Measurements from ENCODE around the gene CCDC158. TPM values are rescaled to one million over a fixed set of nuclear protein-coding genes. Genes with fewer than 3 reads are reported as not detected.

Gene CCDC158
- total and polyA plus RNA-seq, 2 of the 4 experiments (the other 2 are of a cell fraction), result not detected

- H2BK5ac ChIP-seq (ENCODE audit: low read depth, low read length, poor library complexity, severe bottlenecking), result no peak overlapping the region
- BruUV-seq (replicated peaks), result no TSS peak
- H2AK5ac ChIP-seq (ENCODE audit: low read depth, low read length), result no peak overlapping the region
- dilution Hi-C loops (cut with HindIII; ENCODE audit: low sequenced_read_pairs, unreplicated experiment) (no loop called here), in situ Hi-C loops (cut with MboI; ENCODE audit: low sequenced_read_pairs) (no loop called here), intact Hi-C loops (cut with micrococcal nuclease) (loop anchor here (5.0 kb wide), 1 partner anchor 34 kb away; no protein-coding TSS in a partner anchor)
- ATAC-seq (ENCODE audit: low read depth), result no peak
- H3K9me1 ChIP-seq (ENCODE audit: insufficient read depth, low read length), result no peaks in the 10 kb centered on the region
- no peaks in the 10 kb centered on the region for H3K9me3 ChIP-seq (ENCODE audit: control insufficient read depth, insufficient read depth, low read length)
- POLR2A ChIA-PET (ENCODE audit: unreplicated experiment), result no interaction called here
- H4K5ac ChIP-seq (ENCODE audit: low read depth, low read length), result no peak overlapping the region
- TF ChIP-seq POLR2A (IDR thresholded peaks at IDR 0.05; ENCODE audit: low read depth, low read length) (no peak), RFX5 (IDR thresholded peaks at IDR 0.05; ENCODE audit: low read depth, low read length) (no peak), MAFK (IDR thresholded peaks at IDR 0.05; ENCODE audit: low read depth, low read length) (no peak), CHD1 (IDR thresholded peaks at IDR 0.05; ENCODE audit: low read depth, low read length) (no peak), NFE2L2 (IDR thresholded peaks at IDR 0.05; ENCODE audit: low read depth, low read length) (no peak), FOS (IDR thresholded peaks at IDR 0.05; ENCODE audit: low read depth, low read length) (no peak), CEBPB (IDR thresholded peaks at IDR 0.05; ENCODE audit: low read depth, low read length) (no peak), RAD21 (IDR thresholded peaks at IDR 0.05; ENCODE audit: low read length) (no peak), MXI1 (IDR thresholded peaks at IDR 0.05; ENCODE audit: borderline replicate concordance, low read depth, low read length) (no peak), BHLHE40 (IDR thresholded peaks at IDR 0.05; ENCODE audit: low read depth, low read length) (no peak), CTCF (conservative IDR thresholded peaks at IDR 0.05; ENCODE audit: low read depth, low read length) (no peak), MAZ (IDR thresholded peaks at IDR 0.05; ENCODE audit: borderline replicate concordance, low read depth, low read length) (no peak), SMC3 (IDR thresholded peaks at IDR 0.05; ENCODE audit: low read depth, low read length) (no peak), RCOR1 (IDR thresholded peaks at IDR 0.05; ENCODE audit: insufficient replicate concordance, low read length) (no peak)
- TF ChIP-seq, protein P1, sequence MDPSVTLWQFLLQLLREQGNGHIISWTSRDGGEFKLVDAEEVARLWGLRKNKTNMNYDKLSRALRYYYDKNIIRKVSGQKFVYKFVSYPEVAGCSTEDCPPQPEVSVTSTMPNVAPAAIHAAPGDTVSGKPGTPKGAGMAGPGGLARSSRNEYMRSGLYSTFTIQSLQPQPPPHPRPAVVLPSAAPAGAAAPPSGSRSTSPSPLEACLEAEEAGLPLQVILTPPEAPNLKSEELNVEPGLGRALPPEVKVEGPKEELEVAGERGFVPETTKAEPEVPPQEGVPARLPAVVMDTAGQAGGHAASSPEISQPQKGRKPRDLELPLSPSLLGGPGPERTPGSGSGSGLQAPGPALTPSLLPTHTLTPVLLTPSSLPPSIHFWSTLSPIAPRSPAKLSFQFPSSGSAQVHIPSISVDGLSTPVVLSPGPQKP (IDR thresholded peaks at IDR 0.05; ENCODE audit: borderline replicate concordance, low read depth, low read length), result no peak
- TF ChIP-seq, protein P2, sequence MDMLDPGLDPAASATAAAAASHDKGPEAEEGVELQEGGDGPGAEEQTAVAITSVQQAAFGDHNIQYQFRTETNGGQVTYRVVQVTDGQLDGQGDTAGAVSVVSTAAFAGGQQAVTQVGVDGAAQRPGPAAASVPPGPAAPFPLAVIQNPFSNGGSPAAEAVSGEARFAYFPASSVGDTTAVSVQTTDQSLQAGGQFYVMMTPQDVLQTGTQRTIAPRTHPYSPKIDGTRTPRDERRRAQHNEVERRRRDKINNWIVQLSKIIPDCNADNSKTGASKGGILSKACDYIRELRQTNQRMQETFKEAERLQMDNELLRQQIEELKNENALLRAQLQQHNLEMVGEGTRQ (IDR thresholded peaks at IDR 0.05; ENCODE audit: low read depth, low read length), result no peak
- H4K91ac ChIP-seq (ENCODE audit: insufficient read depth, low read depth, low read length), result no peak overlapping the region
- no peak overlapping the region for H2AK9ac ChIP-seq (replicated peaks; ENCODE audit: low read depth, low read length, poor library complexity)
- CTCF ChIA-PET, result no interaction called here
- H3K18ac ChIP-seq (ENCODE audit: low read depth, low read length), result no peak overlapping the region
- no peaks in the 10 kb centered on the region for H3K79me1 ChIP-seq (ENCODE audit: low read depth in 1 of 2, low read length in 2 of 2)
- no peak overlapping the region for H2AFZ ChIP-seq (replicated peaks; ENCODE audit: low read length, poor library complexity)
- no peak overlapping the region for H3K14ac ChIP-seq (replicated peaks; ENCODE audit: low read depth, low read length)
- no peak overlapping the region for H3K4me2 ChIP-seq (ENCODE audit: low read depth, low read length)
- no peak overlapping the region for H4K8ac ChIP-seq (ENCODE audit: low read depth in 2 of 2, low read length in 2 of 2)
- no peaks in the 10 kb centered on the region for H3K36me3 ChIP-seq (ENCODE audit: control insufficient read depth, insufficient read depth, low read length)
- H3K27me3 ChIP-seq (ENCODE audit: control insufficient read depth, insufficient read depth, low read length), result peaks cover 12% of the 10 kb centered on the region
- H3K4me1 ChIP-seq (ENCODE audit: control insufficient read depth, insufficient read depth, low read length), result no peaks in the 10 kb centered on the region
- no peak overlapping the region for H2BK20ac ChIP-seq (ENCODE audit: low read depth, low read length)
- no peak overlapping the region for H3K4ac ChIP-seq (ENCODE audit: low read depth, low read length)
- H2BK120ac ChIP-seq (ENCODE audit: low read depth, low read length), result no peak overlapping the region
- no peak overlapping the region for H3K9ac ChIP-seq (ENCODE audit: low read depth, low read length)
- no peak overlapping the region for H2BK15ac ChIP-seq (ENCODE audit: low read depth, low read length)
- H3K23ac ChIP-seq (ENCODE audit: low read depth, low read length), result no peak overlapping the region
- no peak overlapping the region for H3K27ac ChIP-seq (ENCODE audit: insufficient read depth, low read length)
- no peak overlapping the region for H3K56ac ChIP-seq (ENCODE audit: extremely low read depth, insufficient read depth, low read length)
- H3K4me3 ChIP-seq (ENCODE audit: insufficient read depth, low read depth, low read length), result no peak overlapping the region
- H4K20me1 ChIP-seq (ENCODE audit: insufficient read depth, low read length), result no peaks in the 10 kb centered on the region
- no CpG with 5 or more reads among the region's 2 CpGs for WGBS, 2 experiments (ENCODE audit: extremely low coverage in 2 of 2, insufficient read length in 1 of 2)
- DNase-seq, result no peak
These were observed 32.3 kb upstream of the CCDC158 start for GRCh38 chr4:76453232-76453631.
